Liver (tissue), 3 donors: Measurements from ENCODE around the gene POMC.

ENCODE experiments used
- GABPA ChIP-seq, 2 donors: IDR thresholded peaks in 1 of 2; conservative IDR thresholded peaks in 1 of 2; 2 replicates each; pipeline ENCODE4 v1.6.1; 2016; ENCODE audit warnings: antibody characterized with exemption in 2 of 2, mild to moderate bottlenecking in 1 of 2, moderate library complexity in 1 of 2
- JUND ChIP-seq, 2 donors: IDR thresholded peaks; 2 replicates each; pipeline ENCODE4 v1.6.1; 2016; ENCODE audit warnings: antibody characterized with exemption in 2 of 2
- MAX ChIP-seq: IDR thresholded peaks from 2 replicates; pipeline ENCODE4 v1.6.1; 2016; ENCODE audit warnings: antibody characterized with exemption
- RAD21 ChIP-seq, 2 donors: IDR thresholded peaks; 2 replicates each; pipeline ENCODE4 v1.6.1; 2016; ENCODE audit warnings: antibody characterized with exemption in 2 of 2, mild to moderate bottlenecking in 2 of 2
- RXRA ChIP-seq, 2 donors: IDR thresholded peaks; 2 replicates each; pipeline ENCODE4 v1.6.1; 2017 to 2018; ENCODE audit warnings: antibody characterized with exemption in 2 of 2, mild to moderate bottlenecking in 1 of 2
- TAF1 ChIP-seq: conservative IDR thresholded peaks from 2 replicates; pipeline ENCODE4 v1.6.1; 2016; ENCODE audit warnings: antibody characterized with exemption, mild to moderate bottlenecking
- YY1 ChIP-seq: IDR thresholded peaks from 2 replicates; pipeline ENCODE4 v1.6.1; 2016; ENCODE audit warnings: antibody characterized with exemption, mild to moderate bottlenecking
- TF ChIP-seq, protein P1 (sequence below): IDR thresholded peaks from 2 replicates; pipeline ENCODE4 v1.6.1; 2016; ENCODE audit warnings: antibody characterized with exemption, mild to moderate bottlenecking
- TF ChIP-seq, protein P2 (sequence below): fragments of 150-350 bp; IDR thresholded peaks from 2 replicates; pipeline ENCODE4 v1.5.1; 2017; ENCODE audit warnings: improper control_type of control experiment, low read depth, low read length; ENCODE audit not compliant: missing input control
- TF ChIP-seq, protein P3 (sequence below): IDR thresholded peaks from 2 replicates; pipeline ENCODE4 v1.6.1; 2016; ENCODE audit warnings: antibody characterized with exemption
- donor health status: healthy.
- donor health status: healthy.

- TF ChIP-seq, protein P1, sequence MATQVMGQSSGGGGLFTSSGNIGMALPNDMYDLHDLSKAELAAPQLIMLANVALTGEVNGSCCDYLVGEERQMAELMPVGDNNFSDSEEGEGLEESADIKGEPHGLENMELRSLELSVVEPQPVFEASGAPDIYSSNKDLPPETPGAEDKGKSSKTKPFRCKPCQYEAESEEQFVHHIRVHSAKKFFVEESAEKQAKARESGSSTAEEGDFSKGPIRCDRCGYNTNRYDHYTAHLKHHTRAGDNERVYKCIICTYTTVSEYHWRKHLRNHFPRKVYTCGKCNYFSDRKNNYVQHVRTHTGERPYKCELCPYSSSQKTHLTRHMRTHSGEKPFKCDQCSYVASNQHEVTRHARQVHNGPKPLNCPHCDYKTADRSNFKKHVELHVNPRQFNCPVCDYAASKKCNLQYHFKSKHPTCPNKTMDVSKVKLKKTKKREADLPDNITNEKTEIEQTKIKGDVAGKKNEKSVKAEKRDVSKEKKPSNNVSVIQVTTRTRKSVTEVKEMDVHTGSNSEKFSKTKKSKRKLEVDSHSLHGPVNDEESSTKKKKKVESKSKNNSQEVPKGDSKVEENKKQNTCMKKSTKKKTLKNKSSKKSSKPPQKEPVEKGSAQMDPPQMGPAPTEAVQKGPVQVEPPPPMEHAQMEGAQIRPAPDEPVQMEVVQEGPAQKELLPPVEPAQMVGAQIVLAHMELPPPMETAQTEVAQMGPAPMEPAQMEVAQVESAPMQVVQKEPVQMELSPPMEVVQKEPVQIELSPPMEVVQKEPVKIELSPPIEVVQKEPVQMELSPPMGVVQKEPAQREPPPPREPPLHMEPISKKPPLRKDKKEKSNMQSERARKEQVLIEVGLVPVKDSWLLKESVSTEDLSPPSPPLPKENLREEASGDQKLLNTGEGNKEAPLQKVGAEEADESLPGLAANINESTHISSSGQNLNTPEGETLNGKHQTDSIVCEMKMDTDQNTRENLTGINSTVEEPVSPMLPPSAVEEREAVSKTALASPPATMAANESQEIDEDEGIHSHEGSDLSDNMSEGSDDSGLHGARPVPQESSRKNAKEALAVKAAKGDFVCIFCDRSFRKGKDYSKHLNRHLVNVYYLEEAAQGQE: no peak
- TF ChIP-seq, protein P2, sequence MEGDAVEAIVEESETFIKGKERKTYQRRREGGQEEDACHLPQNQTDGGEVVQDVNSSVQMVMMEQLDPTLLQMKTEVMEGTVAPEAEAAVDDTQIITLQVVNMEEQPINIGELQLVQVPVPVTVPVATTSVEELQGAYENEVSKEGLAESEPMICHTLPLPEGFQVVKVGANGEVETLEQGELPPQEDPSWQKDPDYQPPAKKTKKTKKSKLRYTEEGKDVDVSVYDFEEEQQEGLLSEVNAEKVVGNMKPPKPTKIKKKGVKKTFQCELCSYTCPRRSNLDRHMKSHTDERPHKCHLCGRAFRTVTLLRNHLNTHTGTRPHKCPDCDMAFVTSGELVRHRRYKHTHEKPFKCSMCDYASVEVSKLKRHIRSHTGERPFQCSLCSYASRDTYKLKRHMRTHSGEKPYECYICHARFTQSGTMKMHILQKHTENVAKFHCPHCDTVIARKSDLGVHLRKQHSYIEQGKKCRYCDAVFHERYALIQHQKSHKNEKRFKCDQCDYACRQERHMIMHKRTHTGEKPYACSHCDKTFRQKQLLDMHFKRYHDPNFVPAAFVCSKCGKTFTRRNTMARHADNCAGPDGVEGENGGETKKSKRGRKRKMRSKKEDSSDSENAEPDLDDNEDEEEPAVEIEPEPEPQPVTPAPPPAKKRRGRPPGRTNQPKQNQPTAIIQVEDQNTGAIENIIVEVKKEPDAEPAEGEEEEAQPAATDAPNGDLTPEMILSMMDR: no peak
- TF ChIP-seq GABPA (IDR thresholded peaks at IDR 0.05 in 1 of 2, conservative IDR thresholded peaks at IDR 0.05 in 1 of 2) (no peak), TAF1 (no peak), MAX (no peak), YY1 (no peak), RXRA (IDR thresholded peaks at IDR 0.05) (no peak), JUND (IDR thresholded peaks at IDR 0.05) (no peak), RAD21 (IDR thresholded peaks at IDR 0.05) (no peak)
- TF ChIP-seq, protein P3, sequence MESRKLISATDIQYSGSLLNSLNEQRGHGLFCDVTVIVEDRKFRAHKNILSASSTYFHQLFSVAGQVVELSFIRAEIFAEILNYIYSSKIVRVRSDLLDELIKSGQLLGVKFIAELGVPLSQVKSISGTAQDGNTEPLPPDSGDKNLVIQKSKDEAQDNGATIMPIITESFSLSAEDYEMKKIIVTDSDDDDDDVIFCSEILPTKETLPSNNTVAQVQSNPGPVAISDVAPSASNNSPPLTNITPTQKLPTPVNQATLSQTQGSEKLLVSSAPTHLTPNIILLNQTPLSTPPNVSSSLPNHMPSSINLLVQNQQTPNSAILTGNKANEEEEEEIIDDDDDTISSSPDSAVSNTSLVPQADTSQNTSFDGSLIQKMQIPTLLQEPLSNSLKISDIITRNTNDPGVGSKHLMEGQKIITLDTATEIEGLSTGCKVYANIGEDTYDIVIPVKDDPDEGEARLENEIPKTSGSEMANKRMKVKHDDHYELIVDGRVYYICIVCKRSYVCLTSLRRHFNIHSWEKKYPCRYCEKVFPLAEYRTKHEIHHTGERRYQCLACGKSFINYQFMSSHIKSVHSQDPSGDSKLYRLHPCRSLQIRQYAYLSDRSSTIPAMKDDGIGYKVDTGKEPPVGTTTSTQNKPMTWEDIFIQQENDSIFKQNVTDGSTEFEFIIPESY: no peak
Observed at GRCh38 chr2:25177211-25177611, 8.8 kb upstream of the POMC start.
